DND-41 (cell line): ENCODE data around the gene FCRL4.

ENCODE experiments used
- CTCF ChIP-seq: IDR thresholded peaks from 2 replicates; pipeline ENCODE4 v1.5.1; 2012; ENCODE audit warnings: borderline replicate concordance, low read length, moderate library complexity, mild to moderate bottlenecking; ENCODE audit not compliant: poor library complexity, severe bottlenecking; ENCODE audit errors: extremely low read depth
- EZH2 ChIP-seq: IDR thresholded peaks from 3 replicates; pipeline ENCODE4 v1.6.1; 2012; ENCODE audit warnings: borderline replicate concordance, low read depth, mild to moderate bottlenecking, moderate library complexity, low read length, inconsistent platforms; ENCODE audit not compliant: severe bottlenecking

- TF ChIP-seq CTCF (no peak), EZH2 (no peak)
Observed at GRCh38 chr1:157585984-157586383, 11.9 kb downstream of the FCRL4 start.
